ENCODE data around the gene COG5. TPM values are rescaled to one million over a fixed set of nuclear protein-coding genes. Genes with fewer than 3 reads are reported as not detected.
A peak's percentile ranks its signal among the peaks of the same experiment; 100 is the strongest.

The COG5 gene
- polyA plus RNA-seq, 1 of the 3 experiments (the other 2 are of a cell fraction), result 21.2 TPM

DNA sequence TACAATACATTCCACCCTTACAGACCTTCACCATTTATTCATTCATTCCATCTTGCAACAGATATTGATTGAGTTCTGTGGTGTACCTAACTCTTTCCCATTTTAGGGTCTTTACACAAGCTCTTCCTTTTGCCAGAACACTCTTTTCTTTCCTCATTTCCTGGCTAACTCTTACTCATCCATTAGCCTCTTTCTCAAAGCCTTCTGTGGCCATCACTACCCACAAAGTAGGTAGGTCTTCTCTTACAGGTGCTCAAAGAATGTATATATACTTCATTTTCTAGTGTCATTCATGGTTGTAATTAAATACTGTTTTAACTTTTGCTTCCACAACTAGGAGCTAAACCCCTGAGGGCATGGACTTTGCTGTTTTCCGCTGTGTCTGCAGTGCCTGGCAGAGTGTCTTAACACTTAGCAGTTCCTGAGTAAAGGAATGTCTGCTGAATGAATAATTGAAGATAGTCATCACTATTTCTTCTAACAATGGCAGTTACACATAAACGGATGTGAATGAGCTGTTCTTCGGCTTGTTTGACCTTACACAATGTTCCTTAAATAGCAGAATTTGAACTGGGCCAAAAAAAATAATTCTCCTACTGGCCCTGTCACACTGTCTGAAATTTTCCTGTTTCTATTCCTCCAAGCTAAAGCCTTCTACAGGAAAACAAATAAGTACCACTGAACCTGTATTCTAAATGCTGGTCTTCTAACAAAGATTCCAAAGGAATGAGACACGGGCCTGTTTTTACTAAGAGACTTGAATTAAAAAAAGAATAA is 31.4 kb upstream of the COG5 start (continued):
- TF ChIP-seq CHD2 (IDR thresholded peaks at IDR 0.05; ENCODE audit: low read length, partially characterized antibody), result peak; percentile 13
- no peak for TF ChIP-seq MXI1 (IDR thresholded peaks at IDR 0.05; ENCODE audit: low read depth, low read length)
- TF ChIP-seq, protein P1, sequence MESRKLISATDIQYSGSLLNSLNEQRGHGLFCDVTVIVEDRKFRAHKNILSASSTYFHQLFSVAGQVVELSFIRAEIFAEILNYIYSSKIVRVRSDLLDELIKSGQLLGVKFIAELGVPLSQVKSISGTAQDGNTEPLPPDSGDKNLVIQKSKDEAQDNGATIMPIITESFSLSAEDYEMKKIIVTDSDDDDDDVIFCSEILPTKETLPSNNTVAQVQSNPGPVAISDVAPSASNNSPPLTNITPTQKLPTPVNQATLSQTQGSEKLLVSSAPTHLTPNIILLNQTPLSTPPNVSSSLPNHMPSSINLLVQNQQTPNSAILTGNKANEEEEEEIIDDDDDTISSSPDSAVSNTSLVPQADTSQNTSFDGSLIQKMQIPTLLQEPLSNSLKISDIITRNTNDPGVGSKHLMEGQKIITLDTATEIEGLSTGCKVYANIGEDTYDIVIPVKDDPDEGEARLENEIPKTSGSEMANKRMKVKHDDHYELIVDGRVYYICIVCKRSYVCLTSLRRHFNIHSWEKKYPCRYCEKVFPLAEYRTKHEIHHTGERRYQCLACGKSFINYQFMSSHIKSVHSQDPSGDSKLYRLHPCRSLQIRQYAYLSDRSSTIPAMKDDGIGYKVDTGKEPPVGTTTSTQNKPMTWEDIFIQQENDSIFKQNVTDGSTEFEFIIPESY (IDR thresholded peaks at IDR 0.05; ENCODE audit: borderline replicate concordance, low read depth), result 0 out of 2 replicates have a peak, but pooled peaks have one; percentile 40
- TF ChIP-seq RXRA (IDR thresholded peaks at IDR 0.05; ENCODE audit: borderline replicate concordance, low read depth), result peak; percentile 96
- no peak for TF ChIP-seq RFX5 (IDR thresholded peaks at IDR 0.05; ENCODE audit: low read length)
- TF ChIP-seq FOXJ3 (CRISPR knock-in tag; IDR thresholded peaks at IDR 0.05), result no peak
- no peak for TF ChIP-seq RCOR1 (IDR thresholded peaks at IDR 0.05; ENCODE audit: low read length)
- peak; percentile 22; the same call in 1 of the 2 replicates for TF ChIP-seq ELF1 (IDR thresholded peaks at IDR 0.05)
- TF ChIP-seq NFIC (IDR thresholded peaks at IDR 0.05; ENCODE audit: borderline replicate concordance), result peak; percentile 97
- TF ChIP-seq YY1 (IDR thresholded peaks at IDR 0.05; ENCODE audit: low read depth), result peak; percentile 44; the same call in 1 of the 2 replicates
- TF ChIP-seq MEF2A (IDR thresholded peaks at IDR 0.05; ENCODE audit: borderline replicate concordance, low read depth), result peak; percentile 100
- TF ChIP-seq JUND (IDR thresholded peaks at IDR 0.05), result peak; percentile 91

DNA sequence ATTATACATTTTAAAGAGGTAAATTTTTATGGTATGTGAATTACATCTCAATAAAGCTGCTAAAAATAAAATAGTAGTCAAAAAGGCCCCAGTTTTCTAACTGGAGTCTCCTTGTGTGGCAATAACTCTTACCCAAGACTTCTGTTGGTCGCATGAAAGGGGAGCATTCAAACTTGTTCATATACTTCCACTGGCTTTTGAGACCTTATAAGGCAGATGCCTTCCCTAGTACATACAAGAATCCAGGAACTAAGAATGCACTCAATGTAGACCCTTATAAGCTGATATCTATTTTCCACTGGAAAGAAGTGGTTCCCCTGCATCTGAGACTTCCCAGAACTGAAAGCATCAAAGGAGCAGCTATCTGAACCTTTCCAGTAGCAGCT is 29.3 kb upstream of the COG5 start:
- Histone ChIP-seq H3K27ac (ENCODE audit: low read depth in 2 of 2, low read length in 1 of 2) (peak overlapping the region in 1 of 2 experiments; percentile 97; a peak in 2 of 4 replicates), H3K36me3 (replicated peaks in 1 of 2; ENCODE audit: control insufficient read depth in 1 of 2, insufficient read depth in 2 of 2, low read length in 1 of 2) (peaks cover 31 to 53% of the 10 kb centered on the region in 2 experiments), H3K27me3 (ENCODE audit: insufficient read depth) (no peaks in the 10 kb centered on the region), H3K4me3 (ENCODE audit: low read depth in 2 of 2, low read length in 1 of 2) (no peak overlapping the region), H3F3A (replicated peaks; ENCODE audit: insufficient read depth) (peaks cover 47% of the 10 kb centered on the region), H3K4me2 (no peak overlapping the region), H3K4me1 (ENCODE audit: control insufficient read depth in 1 of 2, insufficient read depth in 2 of 2, low read depth in 1 of 2, low read length in 1 of 2) (peaks cover 2 to 25% of the 10 kb centered on the region in 2 experiments; a peak in 3 of 4 replicates), H3K79me2 (ENCODE audit: insufficient read depth) (peaks cover 31% of the 10 kb centered on the region), H4K20me1 (ENCODE audit: insufficient read depth) (no peaks in the 10 kb centered on the region), H3K9ac (no peak overlapping the region), H2AFZ (ENCODE audit: low read depth) (no peak overlapping the region), H3K9me2 (no peaks in the 10 kb centered on the region), H3K9me3 (no peaks in the 10 kb centered on the region)
- POLR2A ChIA-PET, result no interaction called here
- WGBS (ENCODE audit: low lambda C conversion rate), result 91% methylated on average over 1 of the region's 1 CpG
- CTCF ChIA-PET, result interaction anchor here (0.7 to 2.2 kb wide), 6 partner anchors 12 to 150 kb away, joined by 3 to 7 read pairs (median 3); partner anchors contain the start of gene BCAP29
- no peak for DNase-seq
- TF ChIP-seq ELF1 (IDR thresholded peaks at IDR 0.05) (no peak), MEF2A (IDR thresholded peaks at IDR 0.05; ENCODE audit: borderline replicate concordance, low read depth) (no peak), GABPA (IDR thresholded peaks at IDR 0.05; ENCODE audit: low read depth) (no peak), FOXJ3 (CRISPR knock-in tag; IDR thresholded peaks at IDR 0.05) (no peak), JUND (IDR thresholded peaks at IDR 0.05) (no peak), RCOR1 (IDR thresholded peaks at IDR 0.05; ENCODE audit: low read length) (no peak), POLR2AphosphoS5 (IDR thresholded peaks at IDR 0.05; ENCODE audit: low read depth, low read length) (no peak), TAF1 (IDR thresholded peaks at IDR 0.05; ENCODE audit: borderline replicate concordance, low read depth, low read length) (no peak), SMC3 (IDR thresholded peaks at IDR 0.05; ENCODE audit: low read depth, low read length) (no peak)
- TF ChIP-seq, protein P2, sequence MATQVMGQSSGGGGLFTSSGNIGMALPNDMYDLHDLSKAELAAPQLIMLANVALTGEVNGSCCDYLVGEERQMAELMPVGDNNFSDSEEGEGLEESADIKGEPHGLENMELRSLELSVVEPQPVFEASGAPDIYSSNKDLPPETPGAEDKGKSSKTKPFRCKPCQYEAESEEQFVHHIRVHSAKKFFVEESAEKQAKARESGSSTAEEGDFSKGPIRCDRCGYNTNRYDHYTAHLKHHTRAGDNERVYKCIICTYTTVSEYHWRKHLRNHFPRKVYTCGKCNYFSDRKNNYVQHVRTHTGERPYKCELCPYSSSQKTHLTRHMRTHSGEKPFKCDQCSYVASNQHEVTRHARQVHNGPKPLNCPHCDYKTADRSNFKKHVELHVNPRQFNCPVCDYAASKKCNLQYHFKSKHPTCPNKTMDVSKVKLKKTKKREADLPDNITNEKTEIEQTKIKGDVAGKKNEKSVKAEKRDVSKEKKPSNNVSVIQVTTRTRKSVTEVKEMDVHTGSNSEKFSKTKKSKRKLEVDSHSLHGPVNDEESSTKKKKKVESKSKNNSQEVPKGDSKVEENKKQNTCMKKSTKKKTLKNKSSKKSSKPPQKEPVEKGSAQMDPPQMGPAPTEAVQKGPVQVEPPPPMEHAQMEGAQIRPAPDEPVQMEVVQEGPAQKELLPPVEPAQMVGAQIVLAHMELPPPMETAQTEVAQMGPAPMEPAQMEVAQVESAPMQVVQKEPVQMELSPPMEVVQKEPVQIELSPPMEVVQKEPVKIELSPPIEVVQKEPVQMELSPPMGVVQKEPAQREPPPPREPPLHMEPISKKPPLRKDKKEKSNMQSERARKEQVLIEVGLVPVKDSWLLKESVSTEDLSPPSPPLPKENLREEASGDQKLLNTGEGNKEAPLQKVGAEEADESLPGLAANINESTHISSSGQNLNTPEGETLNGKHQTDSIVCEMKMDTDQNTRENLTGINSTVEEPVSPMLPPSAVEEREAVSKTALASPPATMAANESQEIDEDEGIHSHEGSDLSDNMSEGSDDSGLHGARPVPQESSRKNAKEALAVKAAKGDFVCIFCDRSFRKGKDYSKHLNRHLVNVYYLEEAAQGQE (IDR thresholded peaks at IDR 0.05; ENCODE audit: low read depth, low read length), result no peak
- TF ChIP-seq, protein P3, sequence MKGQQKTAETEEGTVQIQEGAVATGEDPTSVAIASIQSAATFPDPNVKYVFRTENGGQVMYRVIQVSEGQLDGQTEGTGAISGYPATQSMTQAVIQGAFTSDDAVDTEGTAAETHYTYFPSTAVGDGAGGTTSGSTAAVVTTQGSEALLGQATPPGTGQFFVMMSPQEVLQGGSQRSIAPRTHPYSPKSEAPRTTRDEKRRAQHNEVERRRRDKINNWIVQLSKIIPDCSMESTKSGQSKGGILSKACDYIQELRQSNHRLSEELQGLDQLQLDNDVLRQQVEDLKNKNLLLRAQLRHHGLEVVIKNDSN (IDR thresholded peaks at IDR 0.05; ENCODE audit: borderline replicate concordance, low read depth), result no peak

All from SK-N-SH (cell line).